Endodermal cell (in vitro differentiated cells): ENCODE measurements around the gene RBM47. TPM values are rescaled to one million over a fixed set of nuclear protein-coding genes. Genes with fewer than 3 reads are reported as not detected.

ENCODE experiments used
- DNase-seq: peaks from one replicate; pipeline ENCODE4 v3.0.0-alpha.2; 2017
- H3K27ac ChIP-seq: 2 replicates; pipeline ENCODE4 v1.5.1; 2013; ENCODE audit warnings: mild to moderate bottlenecking, low read depth, low read length, moderate library complexity
- H3K27me3 ChIP-seq: 2 replicates; pipeline ENCODE4 v1.6.1; 2013; ENCODE audit warnings: mild to moderate bottlenecking, low read length, moderate library complexity; ENCODE audit not compliant: insufficient read depth, control insufficient read depth, poor library complexity, severe bottlenecking
- H3K36me3 ChIP-seq: 2 replicates; pipeline ENCODE4 v1.7.0; 2013; ENCODE audit warnings: mild to moderate bottlenecking, low read length, moderate library complexity; ENCODE audit not compliant: control insufficient read depth, insufficient read depth
- H3K4me1 ChIP-seq: one replicate; pipeline ENCODE4 v1.7.0; 2013; ENCODE audit warnings: low read length; ENCODE audit not compliant: control insufficient read depth, insufficient read depth
- H3K4me3 ChIP-seq: 2 replicates; pipeline ENCODE4 v1.5.1; 2013; ENCODE audit warnings: mild to moderate bottlenecking, low read length, moderate library complexity
- H3K9ac ChIP-seq: 2 replicates; pipeline ENCODE4 v1.6.1; 2013; ENCODE audit warnings: mild to moderate bottlenecking, low read length, moderate library complexity; ENCODE audit not compliant: poor library complexity, severe bottlenecking; ENCODE audit errors: extremely low read depth
- H3K9me3 ChIP-seq: 2 replicates; pipeline ENCODE4 v1.6.1; 2013; ENCODE audit warnings: mild to moderate bottlenecking, low read length, moderate library complexity; ENCODE audit not compliant: control insufficient read depth
- H3K27ac Mint-ChIP-seq: 2 replicates; pipeline ENCODE4 v1.8.0; 2020; ENCODE audit warnings: mixed read lengths
- H3K27me3 Mint-ChIP-seq: 2 replicates; pipeline ENCODE4 v1.8.0; 2021; ENCODE audit warnings: mild to moderate bottlenecking, mixed read lengths; ENCODE audit not compliant: insufficient read depth
- H3K36me3 Mint-ChIP-seq: 2 replicates; pipeline ENCODE4 v1.8.0; 2020; ENCODE audit warnings: low read depth, mixed read lengths
- H3K4me1 Mint-ChIP-seq: 2 replicates; pipeline ENCODE4 v1.8.0; 2020; ENCODE audit warnings: mixed read lengths
- H3K4me3 Mint-ChIP-seq: 2 replicates; pipeline ENCODE4 v1.8.0; 2020; ENCODE audit warnings: mild to moderate bottlenecking, moderate library complexity, mixed read lengths
- H3K9me3 Mint-ChIP-seq: 2 replicates; pipeline ENCODE4 v1.8.0; 2020; ENCODE audit warnings: mild to moderate bottlenecking, mixed read lengths
- CTCF ChIP-seq: fragments of 200-600 bp; sonication (generic); conservative IDR thresholded peaks from 2 replicates; pipeline ENCODE4 v1.5.0; 2021; ENCODE audit warnings: antibody characterized with exemption, mild to moderate bottlenecking
- WGBS, 2 experiments: methylation state at CpG; one replicate each; pipeline versions ENCODE4 v1.1.5 to v1.1.7; 2013; ENCODE audit warnings: missing lambda C conversion rate in 2 of 2, mixed read lengths in 1 of 2; ENCODE audit not compliant: insufficient coverage in 1 of 2, insufficient read length in 1 of 2; 5-methylcytosine and 5-hydroxymethylcytosine counted together
- total RNA-seq, 2 donors: library from RNA; stranded (reverse); fragmentation: NEBNext Ultra II Directional in 1 of 2; extraction: Animal tissue kit (Norgen Biotek cat#: 25700) in 1 of 2; gene quantifications; 2 replicates in 1 of 2; 3 replicates in 1 of 2; pipeline ENCODE4 v1.2.1, GENCODE V29; 2021

RBM47 gene
- total RNA-seq, 2 donors from 2014 or later = 71.7 to 90.6 TPM

- no peak overlapping the region for H3K27ac ChIP-seq
- H3K36me3 Mint-ChIP-seq = no peaks in the 10 kb centered on the region
- no peaks in the 10 kb centered on the region for H3K27me3 ChIP-seq
- peaks cover 8% of the 10 kb centered on the region for H3K9me3 ChIP-seq
- no peak overlapping the region for H3K4me3 Mint-ChIP-seq
- no peaks in the 10 kb centered on the region for H3K36me3 ChIP-seq
- H3K4me1 ChIP-seq = no peaks in the 10 kb centered on the region
- DNase-seq = no peak
- H3K4me3 ChIP-seq = no peak overlapping the region
- no peak for TF ChIP-seq CTCF
- WGBS, 2 experiments = 61% methylated on average over 3 of the region's 3 CpGs
- H3K27me3 Mint-ChIP-seq = no peaks in the 10 kb centered on the region
- no peak overlapping the region for H3K27ac Mint-ChIP-seq
- H3K4me1 Mint-ChIP-seq = peaks cover 9% of the 10 kb centered on the region
- peaks cover 11% of the 10 kb centered on the region for H3K9me3 Mint-ChIP-seq
- no peak overlapping the region for H3K9ac ChIP-seq
Observed at GRCh38 chr4:40414673-40415072, 215.0 kb downstream of the RBM47 start.

GRCh38 chr4:40412866-40413795 is 216.5 kb downstream of the RBM47 start:
- no peaks in the 10 kb centered on the region for H3K36me3 Mint-ChIP-seq
- H3K27me3 Mint-ChIP-seq = no peaks in the 10 kb centered on the region
- 75 to 81% methylated on average over 6 to 10 of the region's 10 CpGs for WGBS, 2 experiments
- H3K4me3 Mint-ChIP-seq = no peak overlapping the region
- DNase-seq = no peak
- H3K9ac ChIP-seq = no peak overlapping the region
- no peak overlapping the region for H3K27ac Mint-ChIP-seq
- H3K9me3 ChIP-seq = no peaks in the 10 kb centered on the region
- TF ChIP-seq CTCF = no peak
- H3K4me1 ChIP-seq = no peaks in the 10 kb centered on the region
- H3K27ac ChIP-seq = no peak overlapping the region
- H3K36me3 ChIP-seq = no peaks in the 10 kb centered on the region
- peaks cover 9% of the 10 kb centered on the region for H3K4me1 Mint-ChIP-seq
- H3K27me3 ChIP-seq = no peaks in the 10 kb centered on the region
- H3K9me3 Mint-ChIP-seq = no peaks in the 10 kb centered on the region
- no peak overlapping the region for H3K4me3 ChIP-seq

GRCh38 chr4:40412388-40412787 is 217.3 kb downstream of the RBM47 start:
- Mint-ChIP-seq H3K36me3 (no peaks in the 10 kb centered on the region), H3K4me1 (peaks cover 9% of the 10 kb centered on the region), H3K27me3 (no peaks in the 10 kb centered on the region), H3K27ac (no peak overlapping the region), H3K4me3 (no peak overlapping the region), H3K9me3 (peaks cover 5% of the 10 kb centered on the region)
- Histone ChIP-seq H3K4me3 (no peak overlapping the region), H3K27ac (no peak overlapping the region), H3K4me1 (no peaks in the 10 kb centered on the region), H3K9me3 (peaks cover 3% of the 10 kb centered on the region), H3K9ac (no peak overlapping the region), H3K27me3 (no peaks in the 10 kb centered on the region), H3K36me3 (no peaks in the 10 kb centered on the region)
- WGBS, 2 experiments = 63% methylated on average over 1 of the region's 1 CpG; no CpG with 5 or more reads in 1 of the 2 experiments
- TF ChIP-seq CTCF = no peak
- DNase-seq = no peak
